ENCODE data around the gene TAGLN3.
"Not testable (repeated sequence)": the region's sequence is repeated elsewhere in the genome, so short reads cannot be mapped to it uniquely, and the experiment has no call there.

Gene TAGLN3

DNA sequence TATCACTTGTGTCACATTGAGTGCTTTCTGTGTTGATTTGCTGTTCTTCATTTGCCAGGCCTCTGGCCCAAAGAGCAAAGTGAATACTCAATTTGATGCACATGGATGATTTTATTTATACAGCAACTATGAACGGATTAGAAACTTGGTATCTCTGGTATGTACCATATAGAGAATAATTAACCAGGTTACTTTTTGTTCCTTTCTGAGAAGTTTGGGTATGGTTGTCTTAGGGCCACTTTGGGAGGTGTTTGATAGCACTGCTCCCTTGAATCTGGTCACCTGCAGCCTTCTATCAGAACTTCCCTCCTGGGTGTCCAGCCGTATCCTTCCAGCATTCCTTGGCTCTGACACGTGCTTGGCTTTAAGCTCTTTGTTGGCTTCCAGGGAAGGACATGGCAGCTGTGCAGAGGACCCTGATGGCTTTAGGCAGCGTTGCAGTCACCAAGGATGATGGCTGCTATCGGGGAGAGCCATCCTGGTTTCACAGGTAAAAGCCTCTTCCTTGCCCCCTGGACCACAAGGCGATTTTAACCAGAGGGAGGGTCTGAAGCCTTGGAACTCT lies 12.7 kb downstream of the TAGLN3 start:
- peak; percentile 85 for DNase-seq

DNA sequence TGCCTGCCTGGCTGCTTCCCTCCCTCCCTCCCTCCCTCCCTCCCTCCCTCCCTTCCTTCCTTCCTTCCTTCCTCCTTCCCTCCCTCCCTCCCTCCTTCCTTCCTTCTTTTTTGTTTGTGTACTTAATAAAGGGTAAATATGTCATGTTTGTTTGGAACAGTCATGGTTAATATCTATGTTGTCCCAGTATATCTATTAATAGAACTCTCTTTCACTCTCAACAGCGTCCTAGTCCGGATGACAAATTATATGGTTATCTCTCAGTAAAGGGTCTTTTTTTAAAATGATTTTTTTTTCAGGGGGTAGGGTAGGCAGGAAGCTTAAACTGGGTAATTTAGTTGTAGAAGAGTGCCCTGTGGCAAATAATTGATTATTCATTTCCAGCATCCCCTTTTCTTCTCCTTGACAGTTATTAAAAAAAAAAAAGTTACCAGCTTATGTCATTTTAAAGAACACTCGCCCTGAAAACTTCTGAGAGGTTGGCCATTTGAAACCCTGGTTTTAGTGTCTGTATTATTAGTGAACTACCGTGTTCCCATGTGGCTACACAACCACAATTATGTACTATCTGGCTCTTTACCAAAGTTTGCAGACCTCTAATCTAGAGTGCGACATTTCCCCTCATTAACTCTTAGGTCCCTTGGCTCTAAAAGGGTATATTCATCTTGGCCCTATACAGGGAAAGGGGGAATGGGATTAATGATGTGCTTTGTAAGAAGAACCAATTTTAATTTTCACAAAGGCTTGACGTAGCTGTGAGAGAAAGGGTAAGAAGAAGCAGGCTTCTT lies 13.7 kb downstream of the TAGLN3 start:
- no peak for DNase-seq

DNA sequence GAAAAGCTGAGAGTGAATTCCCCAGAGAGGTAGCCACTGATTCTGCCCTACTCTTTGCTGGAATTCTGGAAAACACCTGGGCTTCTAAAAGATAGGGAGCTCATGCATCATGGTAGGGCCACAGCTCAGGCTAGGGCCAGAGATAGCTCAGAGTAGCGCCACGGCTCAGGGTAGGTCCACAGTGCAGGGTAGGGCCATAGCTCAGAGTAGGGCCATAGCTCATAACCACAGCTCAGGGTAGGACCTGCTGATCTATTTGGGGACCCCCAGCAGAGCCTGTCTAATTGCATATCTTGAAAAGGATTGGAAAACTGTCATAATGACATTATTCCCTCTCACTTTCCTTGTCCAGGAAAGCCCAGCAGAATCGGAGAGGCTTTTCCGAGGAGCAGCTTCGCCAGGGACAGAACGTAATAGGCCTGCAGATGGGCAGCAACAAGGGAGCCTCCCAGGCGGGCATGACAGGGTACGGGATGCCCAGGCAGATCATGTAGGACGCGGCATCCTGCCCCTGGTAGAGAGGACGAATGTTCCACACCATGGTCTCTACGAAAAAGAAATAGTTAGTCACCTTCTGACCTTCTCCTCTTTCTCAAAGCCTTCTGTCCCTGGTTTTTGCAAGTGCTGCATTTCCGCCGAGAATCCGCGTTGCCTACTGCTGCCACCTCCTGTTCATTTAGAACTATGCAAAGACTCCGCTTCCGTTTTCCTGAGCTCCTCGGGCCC lies 14.5 kb downstream of the TAGLN3 start:
- DNase-seq, result peak; percentile 89

DNA sequence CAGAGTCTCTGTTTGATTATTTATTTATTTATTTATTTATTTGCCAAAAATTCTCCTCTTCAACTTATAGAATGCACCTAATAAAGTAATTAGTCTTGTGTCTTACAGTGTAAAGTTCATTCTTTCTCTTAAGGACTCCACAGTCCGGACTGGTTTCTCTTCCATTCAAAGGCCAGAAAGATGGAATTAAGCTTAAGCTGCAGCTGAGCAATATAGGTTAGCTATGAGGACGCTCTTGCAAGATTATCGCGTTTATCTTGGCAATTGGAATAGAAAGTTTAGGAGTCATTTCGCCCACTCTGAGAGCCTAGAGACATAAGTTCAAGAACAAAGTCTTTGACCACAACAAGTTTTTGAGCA lies 15.0 kb downstream of the TAGLN3 start:
- DNase-seq, result no peak

DNA sequence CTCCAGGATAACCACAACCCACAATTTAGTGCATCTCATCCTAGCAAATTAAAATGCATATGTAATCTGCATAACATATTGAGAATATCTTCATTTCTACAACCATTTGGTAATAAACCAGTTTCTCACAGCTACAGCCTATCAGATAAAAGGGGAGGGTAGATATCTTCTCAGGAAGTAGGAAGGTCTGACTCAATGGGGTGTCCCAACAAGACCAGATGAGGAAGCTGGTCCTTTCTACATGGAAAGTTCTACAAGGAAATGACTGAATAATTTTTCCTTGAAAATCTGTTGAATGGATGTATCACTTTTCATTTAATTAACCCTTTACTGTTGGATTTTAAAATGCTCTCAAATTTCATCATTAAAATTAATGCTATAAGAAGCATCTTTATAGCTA lies 18.4 kb downstream of the TAGLN3 start:
- DNase-seq, result no peak

DNA sequence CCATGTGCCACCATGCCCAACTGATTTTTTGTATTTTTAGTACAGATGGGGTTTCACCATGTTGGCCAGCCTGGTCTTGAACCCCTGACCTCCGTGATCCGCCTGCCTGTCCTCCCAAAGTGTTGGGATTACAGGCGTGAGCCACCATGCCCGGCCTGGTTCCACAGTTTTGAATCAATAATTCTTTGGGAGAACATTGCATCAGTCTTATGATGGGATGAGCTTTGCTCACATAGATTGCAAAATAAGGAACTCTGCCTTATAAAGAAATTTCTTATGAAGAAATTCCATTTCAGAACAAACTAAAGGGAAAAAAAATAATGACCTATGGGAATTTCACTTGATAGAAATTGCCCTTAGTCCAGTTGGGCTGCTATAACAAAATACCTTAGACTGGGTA lies 20.0 kb downstream of the TAGLN3 start:
- DNase-seq, result no peak

DNA sequence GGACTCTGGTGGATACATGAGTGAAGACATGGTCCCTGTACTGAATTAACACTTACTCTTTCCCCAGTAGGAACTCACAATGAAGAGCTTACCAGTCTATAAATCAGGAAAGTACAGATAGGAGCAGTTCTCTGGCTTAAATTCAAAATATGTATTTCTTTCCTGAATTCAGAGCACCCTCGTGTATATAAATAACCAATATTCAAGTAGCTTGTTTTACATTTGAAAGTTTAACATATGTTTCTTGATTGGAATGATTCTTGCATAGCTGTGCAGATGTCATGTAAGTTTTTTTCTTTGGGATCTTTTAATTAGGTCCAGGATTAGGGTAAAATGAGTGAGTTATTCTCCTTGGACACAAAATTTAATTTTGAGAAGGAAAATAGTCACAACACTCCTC lies 21.0 kb downstream of the TAGLN3 start:
- DNase-seq, result no peak

DNA sequence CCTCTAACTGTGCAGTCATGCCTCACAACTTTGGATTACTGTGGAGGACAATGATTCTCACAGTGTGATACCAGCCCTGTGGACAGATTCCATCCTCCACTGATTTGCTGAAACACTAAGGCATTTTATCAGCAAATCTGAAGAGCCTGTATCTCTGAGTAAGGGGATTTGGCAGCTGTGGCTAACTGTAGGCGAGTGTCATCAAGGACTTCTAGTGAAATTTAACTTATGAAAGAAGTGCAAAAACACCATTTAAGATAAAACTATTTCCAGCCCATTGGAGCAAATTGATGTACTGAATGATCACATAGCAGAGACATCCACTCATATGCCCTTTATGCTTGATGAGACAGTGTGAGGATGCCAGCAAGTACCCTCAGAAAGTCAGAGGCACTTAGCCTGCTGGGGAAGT lies 22.0 kb downstream of the TAGLN3 start:
- peak; percentile 94 for DNase-seq

DNA sequence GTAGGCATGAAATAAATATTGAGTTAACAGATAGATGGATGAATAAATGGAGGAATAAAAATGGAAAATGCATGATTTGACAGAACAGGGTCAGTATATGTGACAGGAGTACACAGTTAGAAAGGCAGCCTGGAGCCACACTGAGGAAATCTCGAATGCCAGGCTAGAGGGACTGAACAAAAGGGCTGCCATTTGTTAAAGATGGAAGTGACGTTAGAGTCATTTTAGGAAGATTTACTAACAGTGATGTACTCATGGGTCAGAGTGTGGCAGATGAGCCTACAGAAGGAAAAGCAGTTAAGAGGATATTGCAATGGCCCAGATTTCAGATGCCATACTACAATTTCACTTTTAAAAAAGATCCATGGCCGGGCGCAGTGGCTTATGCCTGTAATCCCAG lies 28.4 kb downstream of the TAGLN3 start:
- DNase-seq, result no peak

DNA sequence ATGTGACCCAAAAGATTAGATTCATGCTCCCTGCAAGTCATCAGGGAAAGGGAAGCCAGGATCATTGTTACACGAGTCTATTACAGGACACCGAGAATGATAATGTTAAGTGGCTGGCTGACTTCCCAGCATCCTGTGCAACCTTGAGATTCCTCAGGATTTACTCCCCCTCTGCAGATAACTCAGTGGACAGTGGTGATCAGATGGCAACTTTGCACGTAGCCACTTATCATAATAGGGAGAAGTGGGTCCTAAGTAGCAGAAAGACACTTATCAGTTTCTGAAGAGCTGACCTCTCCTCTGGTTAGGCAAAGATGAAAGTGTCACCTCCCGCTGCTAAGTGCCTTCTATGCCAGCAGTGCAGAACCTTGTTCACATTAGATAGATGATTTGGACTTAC lies 29.1 kb downstream of the TAGLN3 start:
- no peak for DNase-seq

DNA sequence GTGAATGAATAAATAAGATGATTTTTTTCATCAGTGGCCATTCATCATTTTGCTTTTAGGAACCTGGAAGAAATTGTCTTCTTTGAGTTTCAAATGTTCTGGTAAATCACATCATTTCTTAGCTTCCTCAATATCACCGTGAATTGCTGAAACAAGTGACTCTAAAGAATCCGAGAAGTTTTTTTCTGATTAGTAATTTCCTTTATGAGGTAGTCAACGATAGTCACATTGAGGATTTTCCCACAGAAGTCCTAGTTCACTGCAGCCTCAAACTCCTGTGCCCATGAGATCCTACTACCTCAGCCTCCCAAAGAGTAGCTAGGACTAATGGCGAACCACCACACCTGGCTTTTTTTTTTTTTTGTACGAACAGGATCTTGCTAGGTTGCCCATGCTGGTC lies 32.2 kb downstream of the TAGLN3 start:
- DNase-seq, result no peak

DNA sequence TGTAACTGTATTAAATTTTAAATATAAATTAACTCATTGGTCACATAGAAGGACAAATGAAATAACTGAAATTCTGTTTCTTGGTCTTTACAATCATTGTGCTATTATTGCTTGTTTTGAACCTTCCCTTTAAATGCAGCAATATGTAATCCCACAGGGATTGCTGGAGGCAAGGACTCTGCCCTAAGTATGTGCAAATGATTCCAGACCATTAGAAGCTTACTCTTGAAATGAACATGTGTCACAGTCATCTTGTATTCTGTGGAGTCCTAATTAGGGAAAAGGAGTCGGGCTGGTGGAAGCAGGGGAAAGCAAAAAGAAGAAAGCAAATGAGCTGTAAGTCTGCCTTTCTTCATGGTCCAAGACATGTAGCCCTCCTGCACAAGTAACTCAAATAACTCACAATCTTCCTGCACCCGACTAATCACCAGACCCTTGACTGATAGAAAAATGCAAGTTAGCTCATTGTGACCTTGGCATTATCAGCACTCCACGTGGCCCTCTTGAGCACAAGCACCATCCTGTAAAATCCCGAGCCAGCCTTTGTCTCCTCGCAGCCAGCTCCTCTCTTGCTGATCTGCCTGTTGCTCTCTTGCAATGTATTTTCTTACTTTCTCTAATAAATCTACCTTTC lies 33.5 kb downstream of the TAGLN3 start:
- DNase-seq, result no peak

DNA sequence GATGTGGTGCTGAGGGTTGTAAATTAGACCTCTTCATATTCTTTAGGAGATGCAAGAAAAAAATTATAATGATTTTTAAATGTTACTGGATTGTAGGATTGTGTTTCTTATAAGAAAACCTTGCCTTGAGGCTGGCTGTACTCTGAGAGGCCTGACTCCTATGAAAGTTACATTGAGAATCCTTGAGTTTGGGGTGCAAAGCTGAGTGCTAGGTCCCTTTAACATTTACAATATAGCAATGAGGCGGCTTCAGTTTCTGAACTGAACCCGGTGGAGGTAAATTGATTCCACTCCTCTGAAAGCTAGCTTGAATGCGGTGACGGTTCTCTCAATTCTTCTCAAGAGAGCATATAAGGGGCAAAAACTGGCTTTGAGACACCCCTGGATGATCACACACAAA lies 35.7 kb downstream of the TAGLN3 start, which contains the start of gene TMPRSS7:
Gene TMPRSS7 (plus strand): TSS at position 301 of the 400 bp plus-strand sequence. CDS start 110 bp downstream, outside the sequence.
- DNase-seq, result no peak

DNA sequence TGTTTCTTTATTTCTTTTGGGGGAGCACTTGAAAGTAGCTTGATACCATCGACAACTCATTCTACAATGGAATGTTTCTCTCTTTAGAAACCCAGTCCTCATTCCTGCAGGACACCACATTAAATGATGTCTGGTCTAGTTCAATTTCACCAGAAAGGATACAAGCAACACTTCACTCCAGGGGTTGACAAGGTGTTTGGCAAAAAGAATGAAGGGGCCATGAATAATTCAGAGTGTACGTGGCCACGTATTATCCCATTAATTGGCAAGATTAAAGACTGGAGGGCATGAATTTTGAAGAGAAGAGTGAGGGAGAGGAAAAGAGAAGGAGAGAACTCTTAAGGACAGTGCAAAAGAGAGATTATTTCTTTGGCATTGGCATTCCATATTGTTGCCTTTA lies 36.5 kb downstream of the TAGLN3 start:
- DNase-seq, result no peak

DNA sequence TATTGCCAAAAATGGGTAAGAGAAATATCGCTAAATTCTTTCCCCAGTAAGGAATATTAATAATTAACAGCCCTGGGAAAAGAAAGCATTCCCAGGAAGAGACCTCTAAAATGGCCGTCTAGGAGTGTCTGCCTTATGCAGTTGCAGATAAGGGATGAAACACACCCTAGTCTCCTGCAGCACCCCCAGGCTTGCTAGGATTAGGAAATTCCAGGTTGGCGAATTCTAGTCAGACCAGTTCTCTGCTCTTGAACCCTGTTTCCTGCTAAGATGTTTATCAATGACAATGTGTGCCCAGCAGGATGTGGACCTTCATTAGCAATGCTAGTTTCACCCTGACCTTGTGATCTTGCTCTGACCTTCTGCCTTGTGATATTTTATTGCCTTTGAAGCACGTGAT lies 38.5 kb downstream of the TAGLN3 start:
- not testable (repeated sequence) for DNase-seq

DNA sequence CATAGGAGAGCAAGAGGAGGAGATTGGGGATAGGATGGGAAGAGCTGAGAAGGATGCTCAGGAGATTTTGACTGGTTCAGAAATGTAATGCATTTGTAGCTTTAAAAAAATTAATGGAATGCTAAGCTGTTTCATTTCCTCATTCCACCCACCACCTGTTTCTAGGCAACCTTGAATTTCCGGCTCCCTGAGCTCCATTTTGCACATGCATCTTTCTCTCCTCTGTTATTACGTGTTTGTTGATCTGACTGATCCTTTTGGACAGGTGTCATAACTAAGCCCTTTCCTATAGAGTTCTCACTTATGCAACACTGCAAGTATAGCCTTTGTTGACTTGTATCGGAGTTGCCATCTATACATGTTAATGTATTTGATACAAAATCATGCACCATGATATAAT lies 40.1 kb downstream of the TAGLN3 start:
- DNase-seq, result peak; percentile 88

DNA sequence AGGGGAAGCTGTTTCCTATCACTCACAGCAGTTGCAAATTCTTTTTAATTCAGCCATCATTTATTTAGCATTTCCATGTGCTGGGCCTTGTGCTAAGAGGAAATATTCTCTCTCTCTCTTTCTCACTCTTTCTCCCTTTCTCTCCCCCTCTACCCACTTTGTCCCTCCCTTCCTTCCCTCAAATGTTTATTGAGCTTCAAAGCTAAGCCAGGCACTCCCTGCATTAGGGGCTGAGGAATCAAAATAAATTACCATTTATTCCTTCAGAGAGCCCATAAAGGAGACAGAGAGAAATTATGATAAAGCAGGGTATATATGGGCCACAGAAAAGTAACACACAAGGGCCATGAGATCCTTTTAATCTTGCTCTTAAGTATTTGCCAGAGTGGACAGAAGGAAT lies 42.6 kb downstream of the TAGLN3 start:
- no peak for DNase-seq

DNA sequence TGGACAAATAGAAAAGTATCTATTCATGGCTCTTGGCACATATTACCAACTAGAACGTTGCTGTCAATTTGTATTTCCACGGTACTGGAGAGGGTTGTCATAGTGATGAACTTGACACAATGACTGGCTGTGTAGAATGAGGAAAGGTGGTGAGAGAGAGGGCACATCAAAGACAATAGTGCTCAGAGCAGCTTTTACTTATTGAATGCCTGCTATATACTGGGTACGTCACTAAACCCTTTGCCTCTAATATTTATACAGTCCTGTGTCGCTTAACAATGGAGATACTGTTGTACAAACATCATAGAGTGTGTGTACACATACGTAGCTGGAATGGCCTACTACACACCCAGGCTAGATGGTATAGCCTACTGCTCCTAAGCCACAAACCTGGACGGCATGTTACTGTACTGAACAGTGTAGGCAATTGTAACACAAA lies 44.1 kb downstream of the TAGLN3 start:
- DNase-seq, result peak; percentile 36

DNA sequence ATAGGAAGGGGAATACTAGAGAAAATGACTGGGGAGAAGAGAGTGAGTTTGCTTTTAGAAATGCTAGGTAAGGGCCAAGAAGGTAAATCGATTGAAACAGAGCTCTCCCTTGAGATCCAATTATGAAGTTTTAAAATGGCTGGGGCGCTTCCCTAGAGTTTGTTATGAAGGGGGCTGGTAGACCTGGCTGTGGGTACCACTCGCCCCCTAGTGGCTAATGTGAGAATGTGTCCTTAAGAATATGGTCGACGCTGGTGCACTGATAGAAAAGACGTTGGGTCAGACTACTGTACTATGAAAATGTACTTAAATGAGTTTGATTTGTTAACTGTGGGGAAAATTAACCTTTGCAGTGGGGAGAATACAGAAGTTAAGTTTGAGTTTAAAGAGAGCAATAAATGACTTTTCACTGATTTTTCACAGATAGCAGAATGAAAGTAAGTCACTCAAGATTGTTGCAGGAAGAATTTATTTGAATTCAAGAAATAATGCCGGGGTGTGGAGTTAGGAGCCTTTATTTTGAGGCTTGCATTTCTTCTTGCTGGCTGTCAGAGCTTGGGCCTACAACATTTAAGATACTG lies 45.0 kb downstream of the TAGLN3 start:
- peak; percentile 81 for DNase-seq

DNA sequence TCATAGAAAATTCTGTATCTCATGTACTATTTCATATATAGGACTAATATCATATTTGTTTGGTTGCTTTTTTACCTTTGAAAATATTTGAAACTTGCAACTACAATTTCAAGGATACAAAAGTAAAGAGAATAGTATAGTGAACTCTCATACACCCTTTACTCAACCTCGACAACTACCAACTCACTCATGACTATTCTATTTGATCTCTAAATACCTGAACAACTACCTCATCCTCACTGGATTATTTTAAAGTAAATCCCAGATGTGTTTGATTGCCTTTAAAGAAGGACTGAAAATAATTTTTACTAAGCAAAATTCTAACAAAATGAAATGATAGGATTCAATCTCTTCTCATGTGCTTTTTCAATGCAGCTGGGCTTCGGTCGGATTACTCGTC lies 47.9 kb downstream of the TAGLN3 start:
- peak; percentile 31 for DNase-seq

DNA sequence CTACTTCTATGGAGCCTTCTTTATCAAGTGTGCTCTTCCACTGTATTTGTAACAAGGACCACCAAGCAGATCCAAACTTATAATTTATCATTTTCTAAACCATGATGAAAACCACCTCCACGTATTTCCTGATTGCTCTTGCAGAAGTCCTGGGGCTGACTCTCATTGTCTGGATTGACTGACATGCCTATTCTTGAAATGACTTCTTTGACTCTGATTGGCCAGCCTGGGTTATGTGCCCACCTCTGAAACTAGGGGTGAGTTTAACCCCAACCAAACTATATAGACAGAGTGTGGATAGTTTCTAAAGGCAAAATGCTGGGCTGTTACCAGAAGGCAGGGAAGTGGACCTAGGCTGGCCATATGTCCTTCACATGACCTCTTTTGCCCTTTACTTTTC lies 48.5 kb downstream of the TAGLN3 start:
- DNase-seq, result no peak

DNA sequence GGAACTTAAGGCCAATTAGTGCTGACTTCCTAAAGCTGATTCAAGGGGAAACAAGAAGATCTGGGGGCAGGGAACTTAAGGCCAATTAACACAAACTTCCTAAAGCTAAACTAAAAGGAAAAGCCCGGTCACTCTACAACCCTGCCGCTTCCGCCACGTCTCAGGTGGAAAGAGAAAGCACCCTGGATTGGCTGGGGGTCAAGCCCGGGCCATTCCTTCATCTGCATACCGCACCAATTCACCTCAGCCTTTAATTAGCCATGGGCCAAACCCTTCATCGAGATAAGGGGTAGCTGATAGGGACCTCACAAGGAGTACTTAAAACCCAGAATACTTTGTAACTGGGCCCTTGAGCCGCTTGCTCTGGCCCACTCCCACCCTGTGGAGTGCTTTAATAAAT lies 50.2 kb downstream of the TAGLN3 start:
- no peak for DNase-seq

DNA sequence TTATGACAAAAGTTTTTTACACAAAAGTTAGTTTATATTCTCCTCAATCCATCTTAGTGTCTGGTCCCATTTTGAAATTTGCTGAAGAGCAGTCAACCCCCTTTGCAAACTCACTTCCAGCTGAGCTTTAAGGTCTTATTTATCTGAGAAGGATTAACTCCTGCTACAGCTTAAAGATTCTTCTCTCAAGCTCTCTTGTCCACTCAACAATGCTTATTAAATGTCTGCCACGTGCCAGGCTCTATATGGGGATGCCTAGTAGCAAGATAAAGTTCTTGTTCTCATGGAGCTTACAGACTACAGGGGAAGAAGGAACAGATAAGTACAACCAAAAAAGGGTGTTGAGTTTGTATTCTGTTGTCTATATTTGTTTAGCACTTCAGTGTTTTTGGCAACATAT lies 54.5 kb downstream of the TAGLN3 start:
- no peak for DNase-seq
